Mesothelial cell of epicardium (in vitro differentiated cells): ENCODE data around the gene CNIH3. TPM values are rescaled to one million over a fixed set of nuclear protein-coding genes. Genes with fewer than 3 reads are reported as not detected.

ENCODE experiments used
- DNase-seq, 2 experiments: peaks; one replicate each; pipeline ENCODE4 v3.0.0; 2021; ENCODE audit warnings: low spot score in 2 of 2; ENCODE audit not compliant: unreplicated experiment in 2 of 2
- H3K27ac Mint-ChIP-seq: 2 replicates; pipeline ENCODE4 v1.8.0; 2021; ENCODE audit warnings: mixed read lengths
- H3K27me3 Mint-ChIP-seq: 2 replicates; pipeline ENCODE4 v1.8.0; 2021; ENCODE audit warnings: low read depth, mixed read lengths
- H3K36me3 Mint-ChIP-seq: 2 replicates; pipeline ENCODE4 v1.8.0; 2021; ENCODE audit warnings: mixed read lengths
- H3K4me1 Mint-ChIP-seq: 2 replicates; pipeline ENCODE4 v1.8.0; 2021; ENCODE audit warnings: mixed read lengths
- H3K4me3 Mint-ChIP-seq: 2 replicates; pipeline ENCODE4 v1.8.0; 2021; ENCODE audit warnings: mild to moderate bottlenecking, moderate library complexity, mixed read lengths
- H3K9me3 Mint-ChIP-seq: 2 replicates; pipeline ENCODE4 v1.8.0; 2021; ENCODE audit warnings: mixed read lengths
- CTCF ChIP-seq: fragments of 200-600 bp; sonication (generic); IDR thresholded peaks from one replicate; pipeline ENCODE4 v1.5.0; 2021; ENCODE audit warnings: antibody characterized with exemption; ENCODE audit not compliant: unreplicated experiment
- total RNA-seq: library from RNA; stranded (reverse); gene quantifications from 3 replicates; pipeline ENCODE4 v1.2.1, GENCODE V29; 2021

The CNIH3 gene
- total RNA-seq, 1 donor from 2014 or later = 8.3 TPM

GRCh38 chr1:224747578-224747977, 131.5 kb downstream of the CNIH3 start:
- TF ChIP-seq CTCF = no peak
- Mint-ChIP-seq H3K4me1 (no peaks in the 10 kb centered on the region), H3K27me3 (peaks cover 13% of the 10 kb centered on the region), H3K9me3 (no peaks in the 10 kb centered on the region), H3K4me3 (no peak overlapping the region), H3K36me3 (no peaks in the 10 kb centered on the region), H3K27ac (no peak overlapping the region)
- DNase-seq = no peak

GRCh38 chr1:224749916-224750315, 133.8 kb downstream of the CNIH3 start:
- Mint-ChIP-seq H3K27me3 (peaks cover 7% of the 10 kb centered on the region), H3K36me3 (no peaks in the 10 kb centered on the region), H3K4me3 (no peak overlapping the region), H3K9me3 (no peaks in the 10 kb centered on the region), H3K4me1 (no peaks in the 10 kb centered on the region), H3K27ac (no peak overlapping the region)
- TF ChIP-seq CTCF = no peak
- DNase-seq = no peak

- H3K27me3 Mint-ChIP-seq = peaks cover 7% of the 10 kb centered on the region
- DNase-seq = no peak
- no peaks in the 10 kb centered on the region for H3K36me3 Mint-ChIP-seq
- H3K9me3 Mint-ChIP-seq = no peaks in the 10 kb centered on the region
- H3K27ac Mint-ChIP-seq = no peak overlapping the region
- H3K4me1 Mint-ChIP-seq = no peaks in the 10 kb centered on the region
- H3K4me3 Mint-ChIP-seq = no peak overlapping the region
- no peak for TF ChIP-seq CTCF
Measured at GRCh38 chr1:224751624-224752311, 135.7 kb downstream of the CNIH3 start.

GRCh38 chr1:224753491-224753890, 137.4 kb downstream of the CNIH3 start:
- no peak for DNase-seq
- H3K4me1 Mint-ChIP-seq = no peaks in the 10 kb centered on the region
- TF ChIP-seq CTCF = no peak

GRCh38 chr1:224755586-224755985, 139.5 kb downstream of the CNIH3 start:
- no peak for DNase-seq
- H3K4me1 Mint-ChIP-seq = no peaks in the 10 kb centered on the region
- no peak overlapping the region for H3K27ac Mint-ChIP-seq
- H3K36me3 Mint-ChIP-seq = no peaks in the 10 kb centered on the region
- TF ChIP-seq CTCF = no peak
- peaks cover 11% of the 10 kb centered on the region for H3K9me3 Mint-ChIP-seq
- H3K4me3 Mint-ChIP-seq = no peak overlapping the region
- peaks cover 8% of the 10 kb centered on the region for H3K27me3 Mint-ChIP-seq

More at GRCh38 chr1:224753491-224753890, 137.4 kb downstream of the CNIH3 start:
- Mint-ChIP-seq H3K4me3 (no peak overlapping the region), H3K27ac (no peak overlapping the region), H3K27me3 (peaks cover 7% of the 10 kb centered on the region), H3K9me3 (peaks cover under 1% of the 10 kb centered on the region), H3K36me3 (no peaks in the 10 kb centered on the region)
